HepG2 (cell line): Measurements from ENCODE around the gene ZFPM1. TPM values are rescaled to one million over a fixed set of nuclear protein-coding genes. Genes with fewer than 3 reads are reported as not detected.

ENCODE experiments used
- AGO1 ChIP-seq: fragments of 200-400 bp; formaldehyde crosslinking; IDR thresholded peaks from 2 replicates; pipeline ENCODE4 v1.6.1; 2017; ENCODE audit warnings: mild to moderate bottlenecking, low read depth, low read length, moderate library complexity; ENCODE audit not compliant: poor library complexity, severe bottlenecking
- ARID2 ChIP-seq: sonication (generic); formaldehyde crosslinking; IDR thresholded peaks from 2 replicates; pipeline ENCODE4 v1.8.1; 2022; ENCODE audit warnings: mild to moderate bottlenecking, missing genetic modification reagents, borderline replicate concordance
- ATM ChIP-seq: fragments of 450-650 bp; IDR thresholded peaks from 2 replicates; pipeline ENCODE4 v1.7.1; 2017; ENCODE audit warnings: mild to moderate bottlenecking, borderline replicate concordance
- EHMT2 ChIP-seq: fragments of 200-600 bp; sonication (generic); IDR thresholded peaks from 2 replicates; pipeline ENCODE4 v1.7.0; 2017; ENCODE audit warnings: antibody characterized with exemption, low read depth, low read length, borderline replicate concordance
- GATA4 ChIP-seq: sonication (generic); IDR thresholded peaks from 2 replicates; pipeline ENCODE4 v1.6.1; 2016; ENCODE audit warnings: antibody characterized with exemption, low read depth, borderline replicate concordance
- GATAD1 ChIP-seq: IDR thresholded peaks from 2 replicates; pipeline ENCODE4 v1.6.1; 2016; ENCODE audit warnings: missing genetic modification reagents, missing compliant biosample characterization
- HNRNPLL ChIP-seq: fragments of 200-400 bp; formaldehyde crosslinking; IDR thresholded peaks from 2 replicates; pipeline ENCODE4 v1.6.1; 2017; ENCODE audit warnings: mild to moderate bottlenecking, low read depth, low read length; ENCODE audit not compliant: poor library complexity, severe bottlenecking
- KDM2A ChIP-seq: sonication (generic); formaldehyde crosslinking; IDR thresholded peaks from 2 replicates; pipeline ENCODE4 v1.4.0; 2020; ENCODE audit warnings: low read depth, missing genetic modification reagents, borderline replicate concordance
- MTA1 ChIP-seq: sonication (generic); formaldehyde crosslinking; IDR thresholded peaks from 2 replicates; pipeline ENCODE4 v1.4.0; 2020; ENCODE audit warnings: missing genetic modification reagents, mild to moderate bottlenecking, borderline replicate concordance
- NCOA2 ChIP-seq: sonication (generic); formaldehyde crosslinking; IDR thresholded peaks from 2 replicates; pipeline ENCODE4 v1.8.0; 2022; ENCODE audit warnings: inconsistent platforms
- NFE2L2 ChIP-seq: fragments of 150-350 bp; IDR thresholded peaks from 2 replicates; pipeline ENCODE4 v1.6.1; 2014; ENCODE audit warnings: low read length
- RBFOX2 ChIP-seq: fragments of 200-400 bp; formaldehyde crosslinking; IDR thresholded peaks from 2 replicates; pipeline ENCODE4 v1.6.1; 2017; ENCODE audit warnings: low read depth, mild to moderate bottlenecking, low read length
- SOX5 ChIP-seq: IDR thresholded peaks from 2 replicates; pipeline ENCODE4 v1.6.1; 2016; ENCODE audit warnings: borderline replicate concordance
- SPEN ChIP-seq: sonication (generic); formaldehyde crosslinking; IDR thresholded peaks from 2 replicates; pipeline ENCODE4 v1.5.1; 2020; ENCODE audit warnings: low read depth, mild to moderate bottlenecking, missing genetic modification reagents
- ZBTB7B ChIP-seq: sonication (generic); formaldehyde crosslinking; IDR thresholded peaks from 2 replicates; pipeline ENCODE4 v1.4.0; 2020; ENCODE audit warnings: missing genetic modification reagents
- ZFX ChIP-seq: sonication (generic); formaldehyde crosslinking; IDR thresholded peaks from 2 replicates; pipeline ENCODE4 v1.4.0; 2020; ENCODE audit warnings: mild to moderate bottlenecking, low read depth, missing genetic modification reagents, moderate library complexity
- polyA plus RNA-seq, 8 experiments: library from polyadenylated mRNA; depleted of rRNA in 3 of 8; stranded (reverse) in 7 of 8; unstranded in 1 of 8; fragments of >200 nt; fragmentation: Illumina TruSeq in 4 of 8; extraction: Trizol in 4 of 8; gene quantifications; 2 replicates each; pipeline versions ENCODE4 v1.2.1 to v1.2.3, GENCODE V29; 2011 to 2016; ENCODE audit warnings: low read depth in 4 of 8, missing spikeins in 1 of 8, mixed read lengths in 1 of 8; ENCODE audit not compliant: insufficient read depth in 1 of 8
- total RNA-seq, 5 experiments: library from RNA; depleted of rRNA; stranded (reverse); fragments of >200 nt; fragmentation: Illumina TruSeq; extraction: Trizol; gene quantifications; 2 replicates each; pipeline ENCODE4 v1.2.3, GENCODE V29; 2016; ENCODE audit warnings: low read depth in 1 of 5
- TF ChIP-seq, protein P1 (sequence below): sonication (generic); formaldehyde crosslinking; IDR thresholded peaks from 2 replicates; pipeline ENCODE4 v1.4.0; 2020; ENCODE audit warnings: mild to moderate bottlenecking, missing genetic modification reagents
- TF ChIP-seq, protein P2 (sequence below): sonication (generic); formaldehyde crosslinking; IDR thresholded peaks from 2 replicates; pipeline ENCODE4 v1.8.0; 2022; ENCODE audit warnings: mild to moderate bottlenecking, missing genetic modification reagents, moderate library complexity
- TF ChIP-seq, protein P3 (sequence below): sonication (generic); formaldehyde crosslinking; IDR thresholded peaks from 2 replicates; pipeline ENCODE4 v1.8.1; 2022; ENCODE audit warnings: mild to moderate bottlenecking, missing genetic modification reagents
- TF ChIP-seq, protein P4 (sequence below): sonication (generic); formaldehyde crosslinking; IDR thresholded peaks from 2 replicates; pipeline ENCODE4 v1.5.0; 2020; ENCODE audit warnings: mild to moderate bottlenecking, missing genetic modification reagents
- TF ChIP-seq, protein P5 (sequence below): sonication (generic); formaldehyde crosslinking; IDR thresholded peaks from 2 replicates; pipeline ENCODE4 v1.5.1; 2020; ENCODE audit warnings: mild to moderate bottlenecking, moderate library complexity, missing genetic modification reagents

The ZFPM1 gene
- total and polyA plus RNA-seq, 2 of the 13 experiments (the other 11 are each of a cell fraction or from before 2014, with no cell fraction given), result 1.3 to 3.8 TPM

DNA sequence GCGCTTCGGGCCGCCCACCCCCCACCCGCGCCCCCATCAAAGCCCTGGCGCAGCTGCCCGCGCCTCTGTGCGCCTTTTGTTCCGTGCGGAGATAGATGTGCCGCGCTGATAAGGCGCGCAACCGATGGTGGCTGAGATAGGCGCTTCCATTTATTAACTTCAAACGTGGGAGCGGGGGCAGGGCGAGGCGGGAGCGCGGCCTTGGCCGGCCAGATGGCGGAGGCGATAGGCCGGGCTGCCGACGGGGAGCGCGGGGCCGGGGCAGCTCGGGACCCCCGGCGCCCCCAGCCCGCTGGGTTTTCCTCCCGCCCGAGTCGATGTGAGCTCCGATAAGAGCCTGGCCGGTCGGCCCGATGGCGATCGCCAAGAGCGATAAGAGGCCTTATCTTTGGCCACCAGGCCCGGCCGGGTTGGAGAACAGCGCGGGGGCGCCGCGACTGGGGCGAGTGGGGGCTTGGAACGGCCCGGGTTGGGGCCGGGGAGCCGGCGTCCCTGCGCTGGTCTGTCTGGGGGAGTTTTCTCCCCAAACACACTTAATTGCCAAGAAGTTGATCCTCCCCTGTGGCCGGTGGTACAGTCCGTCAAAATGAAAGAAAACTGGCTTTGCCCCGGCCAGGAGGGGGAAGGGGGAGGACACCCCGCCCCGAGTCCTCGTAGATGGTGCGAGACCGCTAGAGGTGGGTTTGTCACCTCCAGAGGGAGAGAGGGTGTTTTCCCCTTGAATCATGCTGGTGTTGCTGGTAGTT, 2.7 kb downstream of the ZFPM1 start (continued):
- TF ChIP-seq, protein P1, sequence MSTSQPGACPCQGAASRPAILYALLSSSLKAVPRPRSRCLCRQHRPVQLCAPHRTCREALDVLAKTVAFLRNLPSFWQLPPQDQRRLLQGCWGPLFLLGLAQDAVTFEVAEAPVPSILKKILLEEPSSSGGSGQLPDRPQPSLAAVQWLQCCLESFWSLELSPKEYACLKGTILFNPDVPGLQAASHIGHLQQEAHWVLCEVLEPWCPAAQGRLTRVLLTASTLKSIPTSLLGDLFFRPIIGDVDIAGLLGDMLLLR, result 0 out of 2 replicates have a peak, but pooled peaks have one; percentile 5
- TF ChIP-seq AGO1, result peak; percentile 22
- TF ChIP-seq GATAD1 (CRISPR knock-in tag), result peak; percentile 47; the same call in 1 of the 2 replicates
- TF ChIP-seq, protein P2, sequence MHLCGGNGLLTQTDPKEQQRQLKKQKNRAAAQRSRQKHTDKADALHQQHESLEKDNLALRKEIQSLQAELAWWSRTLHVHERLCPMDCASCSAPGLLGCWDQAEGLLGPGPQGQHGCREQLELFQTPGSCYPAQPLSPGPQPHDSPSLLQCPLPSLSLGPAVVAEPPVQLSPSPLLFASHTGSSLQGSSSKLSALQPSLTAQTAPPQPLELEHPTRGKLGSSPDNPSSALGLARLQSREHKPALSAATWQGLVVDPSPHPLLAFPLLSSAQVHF, result no peak
- TF ChIP-seq KDM2A, result peak; percentile 75
- TF ChIP-seq, protein P3, sequence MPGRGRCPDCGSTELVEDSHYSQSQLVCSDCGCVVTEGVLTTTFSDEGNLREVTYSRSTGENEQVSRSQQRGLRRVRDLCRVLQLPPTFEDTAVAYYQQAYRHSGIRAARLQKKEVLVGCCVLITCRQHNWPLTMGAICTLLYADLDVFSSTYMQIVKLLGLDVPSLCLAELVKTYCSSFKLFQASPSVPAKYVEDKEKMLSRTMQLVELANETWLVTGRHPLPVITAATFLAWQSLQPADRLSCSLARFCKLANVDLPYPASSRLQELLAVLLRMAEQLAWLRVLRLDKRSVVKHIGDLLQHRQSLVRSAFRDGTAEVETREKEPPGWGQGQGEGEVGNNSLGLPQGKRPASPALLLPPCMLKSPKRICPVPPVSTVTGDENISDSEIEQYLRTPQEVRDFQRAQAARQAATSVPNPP, result 0 out of 2 replicates have a peak, but pooled peaks have one; percentile 59
- TF ChIP-seq EHMT2, result no peak
- TF ChIP-seq HNRNPLL, result peak; percentile 65
- peak; percentile 74 for TF ChIP-seq RBFOX2
- peak; percentile 70; the same call in 1 of the 2 replicates for TF ChIP-seq MTA1 (CRISPR knock-in tag)
- TF ChIP-seq NFE2L2, result no peak
- TF ChIP-seq, protein P4, sequence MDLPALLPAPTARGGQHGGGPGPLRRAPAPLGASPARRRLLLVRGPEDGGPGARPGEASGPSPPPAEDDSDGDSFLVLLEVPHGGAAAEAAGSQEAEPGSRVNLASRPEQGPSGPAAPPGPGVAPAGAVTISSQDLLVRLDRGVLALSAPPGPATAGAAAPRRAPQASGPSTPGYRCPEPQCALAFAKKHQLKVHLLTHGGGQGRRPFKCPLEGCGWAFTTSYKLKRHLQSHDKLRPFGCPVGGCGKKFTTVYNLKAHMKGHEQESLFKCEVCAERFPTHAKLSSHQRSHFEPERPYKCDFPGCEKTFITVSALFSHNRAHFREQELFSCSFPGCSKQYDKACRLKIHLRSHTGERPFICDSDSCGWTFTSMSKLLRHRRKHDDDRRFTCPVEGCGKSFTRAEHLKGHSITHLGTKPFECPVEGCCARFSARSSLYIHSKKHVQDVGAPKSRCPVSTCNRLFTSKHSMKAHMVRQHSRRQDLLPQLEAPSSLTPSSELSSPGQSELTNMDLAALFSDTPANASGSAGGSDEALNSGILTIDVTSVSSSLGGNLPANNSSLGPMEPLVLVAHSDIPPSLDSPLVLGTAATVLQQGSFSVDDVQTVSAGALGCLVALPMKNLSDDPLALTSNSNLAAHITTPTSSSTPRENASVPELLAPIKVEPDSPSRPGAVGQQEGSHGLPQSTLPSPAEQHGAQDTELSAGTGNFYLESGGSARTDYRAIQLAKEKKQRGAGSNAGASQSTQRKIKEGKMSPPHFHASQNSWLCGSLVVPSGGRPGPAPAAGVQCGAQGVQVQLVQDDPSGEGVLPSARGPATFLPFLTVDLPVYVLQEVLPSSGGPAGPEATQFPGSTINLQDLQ, result peak; percentile 71; the same call in 1 of the 2 replicates
- TF ChIP-seq ZFX, result peak; percentile 77
- TF ChIP-seq SOX5 (CRISPR knock-in tag), result peak; percentile 68; the same call in 1 of the 2 replicates
- TF ChIP-seq ARID2, result 0 out of 2 replicates have a peak, but pooled peaks have one; percentile 61
- peak; percentile 69 for TF ChIP-seq NCOA2
- TF ChIP-seq, protein P5, sequence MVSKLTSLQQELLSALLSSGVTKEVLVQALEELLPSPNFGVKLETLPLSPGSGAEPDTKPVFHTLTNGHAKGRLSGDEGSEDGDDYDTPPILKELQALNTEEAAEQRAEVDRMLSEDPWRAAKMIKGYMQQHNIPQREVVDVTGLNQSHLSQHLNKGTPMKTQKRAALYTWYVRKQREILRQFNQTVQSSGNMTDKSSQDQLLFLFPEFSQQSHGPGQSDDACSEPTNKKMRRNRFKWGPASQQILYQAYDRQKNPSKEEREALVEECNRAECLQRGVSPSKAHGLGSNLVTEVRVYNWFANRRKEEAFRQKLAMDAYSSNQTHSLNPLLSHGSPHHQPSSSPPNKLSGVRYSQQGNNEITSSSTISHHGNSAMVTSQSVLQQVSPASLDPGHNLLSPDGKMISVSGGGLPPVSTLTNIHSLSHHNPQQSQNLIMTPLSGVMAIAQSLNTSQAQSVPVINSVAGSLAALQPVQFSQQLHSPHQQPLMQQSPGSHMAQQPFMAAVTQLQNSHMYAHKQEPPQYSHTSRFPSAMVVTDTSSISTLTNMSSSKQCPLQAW, result no peak
- 0 out of 2 replicates have a peak, but pooled peaks have one; percentile 63 for TF ChIP-seq ZBTB7B (CRISPR knock-in tag)
- 0 out of 2 replicates have a peak, but pooled peaks have one; percentile 68 for TF ChIP-seq SPEN (CRISPR knock-in tag)
- peak; percentile 75 for TF ChIP-seq GATA4
- TF ChIP-seq ATM, result no peak
